ENCODE measurements around the gene PGP.
"Not testable (repeated sequence)": the region's sequence is repeated elsewhere in the genome, so short reads cannot be mapped to it uniquely, and the experiment has no call there.

PGP gene

GRCh38 chr16:2206780-2207433 lies 7.7 kb downstream of the PGP start:
- peak overlapping the region; percentile 88 for H3K4me3 ChIP-seq (replicated peaks; ENCODE audit: low read depth, low read length)
- TF ChIP-seq CTCF (IDR thresholded peaks at IDR 0.05; ENCODE audit: insufficient read depth, low read length, poor library complexity, severe bottlenecking) = no peak
- peaks cover 16% of the 10 kb centered on the region for H3K36me3 ChIP-seq (ENCODE audit: control insufficient read depth, insufficient read depth, low read length)

GRCh38 chr16:2206420-2206779 lies 8.2 kb downstream of the PGP start:
- Histone ChIP-seq H3K4me3 (replicated peaks; ENCODE audit: low read depth, low read length) (peak overlapping the region; percentile 88), H3K36me3 (ENCODE audit: control insufficient read depth, insufficient read depth, low read length) (peaks cover 16% of the 10 kb centered on the region), H3K27me3 (replicated peaks; ENCODE audit: control insufficient read depth, insufficient read depth, low read length) (no peaks in the 10 kb centered on the region)
- no peak for DNase-seq (ENCODE audit: extremely low read depth, insufficient read length)
- no peak for TF ChIP-seq CTCF (IDR thresholded peaks at IDR 0.05; ENCODE audit: insufficient read depth, low read length, poor library complexity, severe bottlenecking)

More at GRCh38 chr16:2206780-2207433, 7.7 kb downstream of the PGP start:
- DNase-seq (ENCODE audit: extremely low read depth, insufficient read length) = no peak
- H3K27me3 ChIP-seq (replicated peaks; ENCODE audit: control insufficient read depth, insufficient read depth, low read length) = no peaks in the 10 kb centered on the region

- no peak for TF ChIP-seq CTCF (IDR thresholded peaks at IDR 0.05; ENCODE audit: insufficient read depth, low read length, poor library complexity, severe bottlenecking)
- H3K27me3 ChIP-seq (replicated peaks; ENCODE audit: control insufficient read depth, insufficient read depth, low read length) = no peaks in the 10 kb centered on the region
- peaks cover 16% of the 10 kb centered on the region for H3K36me3 ChIP-seq (ENCODE audit: control insufficient read depth, insufficient read depth, low read length)
- DNase-seq (ENCODE audit: extremely low read depth, insufficient read length) = no peak
- H3K4me3 ChIP-seq (replicated peaks; ENCODE audit: low read depth, low read length) = peak overlapping the region; percentile 88
These were observed 8.7 kb downstream of the PGP start for GRCh38 chr16:2205967-2206313.

GRCh38 chr16:2205104-2205966 lies 9.3 kb downstream of the PGP start, which contains the start of gene MLST8:
MLST8 (plus strand) TSS chr16:2205454; CDS start chr16:2206086, 632 bp downstream.
- peak; percentile 13 for TF ChIP-seq CTCF (IDR thresholded peaks at IDR 0.05; ENCODE audit: insufficient read depth, low read length, poor library complexity, severe bottlenecking)
- Histone ChIP-seq H3K27me3 (replicated peaks; ENCODE audit: control insufficient read depth, insufficient read depth, low read length) (no peaks in the 10 kb centered on the region), H3K4me3 (replicated peaks; ENCODE audit: low read depth, low read length) (peak within 1 kb of the TSS; percentile 88), H3K36me3 (ENCODE audit: control insufficient read depth, insufficient read depth, low read length) (peaks cover 16% of the 10 kb centered on the region)
- peak; percentile 94 for DNase-seq (ENCODE audit: extremely low read depth, insufficient read length)

- H3K36me3 ChIP-seq (ENCODE audit: control insufficient read depth, insufficient read depth, low read length) = peaks cover 14% of the 10 kb centered on the region
- no peak for TF ChIP-seq CTCF (IDR thresholded peaks at IDR 0.05; ENCODE audit: insufficient read depth, low read length, poor library complexity, severe bottlenecking)
- H3K4me3 ChIP-seq (replicated peaks; ENCODE audit: low read depth, low read length) = peak overlapping the region; percentile 88
- no peaks in the 10 kb centered on the region for H3K27me3 ChIP-seq (replicated peaks; ENCODE audit: control insufficient read depth, insufficient read depth, low read length)
- DNase-seq (ENCODE audit: extremely low read depth, insufficient read length) = no peak
These were observed 10.1 kb downstream of the PGP start for GRCh38 chr16:2204416-2205103.

- not testable (repeated sequence) for DNase-seq (ENCODE audit: extremely low read depth, insufficient read length); H3K4me3 ChIP-seq (replicated peaks; ENCODE audit: low read depth, low read length); H3K27me3 ChIP-seq (replicated peaks; ENCODE audit: control insufficient read depth, insufficient read depth, low read length)
- H3K36me3 ChIP-seq (ENCODE audit: control insufficient read depth, insufficient read depth, low read length) = peaks cover 10% of the 10 kb centered on the region
These were observed 11.4 kb downstream of the PGP start for GRCh38 chr16:2203119-2203688.
